Cardiac fibroblast (primary cell): Measurements from ENCODE around the gene CEP170B.
"Not testable (repeated sequence)": the region's sequence is repeated elsewhere in the genome, so short reads cannot be mapped to it uniquely, and the experiment has no call there.

Experiments used
- DNase-seq, 2 donors: peaks; one replicate each; pipeline versions ENCODE4 v3.0.0 to v3.0.0-alpha.2; 2010; ENCODE audit warnings: low read depth in 2 of 2
- H3K4me3 ChIP-seq, 2 donors: replicated peaks in 1 of 2; 1 replicate in 1 of 2; 2 replicates in 1 of 2; pipeline ENCODE4 v1.5.1; 2011; ENCODE audit warnings: low read depth in 2 of 2, low read length in 2 of 2, mild to moderate bottlenecking in 2 of 2, moderate library complexity in 1 of 2
- CTCF ChIP-seq: IDR thresholded peaks from one replicate; pipeline ENCODE4 v1.5.1; 2011; ENCODE audit warnings: low read depth, mild to moderate bottlenecking, low read length, inconsistent platforms

Gene CEP170B

GRCh38 chr14:104898870-104899510 is 33.9 kb downstream of the CEP170B start:
- TF ChIP-seq CTCF, result no peak
- DNase-seq, result peak in 1 of 2 donors; percentile 31
- no peak overlapping the region for H3K4me3 ChIP-seq

- DNase-seq, result no peak
- no peak for TF ChIP-seq CTCF
Measured at GRCh38 chr14:104899781-104900180, 34.7 kb downstream of the CEP170B start.

GRCh38 chr14:104900639-104901512 is 35.8 kb downstream of the CEP170B start:
- TF ChIP-seq CTCF, result no peak
- no peak for DNase-seq
- no peak overlapping the region for H3K4me3 ChIP-seq

More at GRCh38 chr14:104899781-104900180, 34.7 kb downstream of the CEP170B start:
- H3K4me3 ChIP-seq, result no peak overlapping the region

GRCh38 chr14:104903990-104904389 is 38.9 kb downstream of the CEP170B start:
- TF ChIP-seq CTCF, result no peak
- no peak overlapping the region for H3K4me3 ChIP-seq
- no peak for DNase-seq

- not testable (repeated sequence) for DNase-seq, H3K4me3 ChIP-seq
Measured at GRCh38 chr14:104904650-104905578, 39.8 kb downstream of the CEP170B start.

- not testable (repeated sequence) for H3K4me3 ChIP-seq, DNase-seq
Measured at GRCh38 chr14:104905579-104905933, 40.5 kb downstream of the CEP170B start.

GRCh38 chr14:104908303-104908702 is 43.2 kb downstream of the CEP170B start:
- no peak for DNase-seq
- H3K4me3 ChIP-seq, result no peak overlapping the region
- TF ChIP-seq CTCF, result no peak
